D721Med (cell line): ENCODE measurements around the gene KDM4C.

ENCODE experiments used
- DNase-seq: peaks from one replicate; pipeline ENCODE4 v3.0.0; 2011; ENCODE audit warnings: low spot score; ENCODE audit not compliant: insufficient read length
- FAIRE-seq: peaks from 2 replicates; lab custom pipeline; 2011; peaks lifted over from hg19 to GRCh38; lab: Jason Lieb, UNC
- TF ChIP-seq, protein P1 (sequence below): IDR thresholded peaks from 2 replicates; pipeline ENCODE4 v1.5.1; 2012; ENCODE audit warnings: mild to moderate bottlenecking, control low read depth; ENCODE audit not compliant: insufficient read depth; ENCODE audit errors: missing control alignments

Gene KDM4C

GRCh38 chr9:6997330-6997729 is 239.6 kb downstream of the KDM4C start:
- TF ChIP-seq, protein P1, sequence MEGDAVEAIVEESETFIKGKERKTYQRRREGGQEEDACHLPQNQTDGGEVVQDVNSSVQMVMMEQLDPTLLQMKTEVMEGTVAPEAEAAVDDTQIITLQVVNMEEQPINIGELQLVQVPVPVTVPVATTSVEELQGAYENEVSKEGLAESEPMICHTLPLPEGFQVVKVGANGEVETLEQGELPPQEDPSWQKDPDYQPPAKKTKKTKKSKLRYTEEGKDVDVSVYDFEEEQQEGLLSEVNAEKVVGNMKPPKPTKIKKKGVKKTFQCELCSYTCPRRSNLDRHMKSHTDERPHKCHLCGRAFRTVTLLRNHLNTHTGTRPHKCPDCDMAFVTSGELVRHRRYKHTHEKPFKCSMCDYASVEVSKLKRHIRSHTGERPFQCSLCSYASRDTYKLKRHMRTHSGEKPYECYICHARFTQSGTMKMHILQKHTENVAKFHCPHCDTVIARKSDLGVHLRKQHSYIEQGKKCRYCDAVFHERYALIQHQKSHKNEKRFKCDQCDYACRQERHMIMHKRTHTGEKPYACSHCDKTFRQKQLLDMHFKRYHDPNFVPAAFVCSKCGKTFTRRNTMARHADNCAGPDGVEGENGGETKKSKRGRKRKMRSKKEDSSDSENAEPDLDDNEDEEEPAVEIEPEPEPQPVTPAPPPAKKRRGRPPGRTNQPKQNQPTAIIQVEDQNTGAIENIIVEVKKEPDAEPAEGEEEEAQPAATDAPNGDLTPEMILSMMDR = no peak
- FAIRE-seq (no peak), DNase-seq (no peak)

DNA sequence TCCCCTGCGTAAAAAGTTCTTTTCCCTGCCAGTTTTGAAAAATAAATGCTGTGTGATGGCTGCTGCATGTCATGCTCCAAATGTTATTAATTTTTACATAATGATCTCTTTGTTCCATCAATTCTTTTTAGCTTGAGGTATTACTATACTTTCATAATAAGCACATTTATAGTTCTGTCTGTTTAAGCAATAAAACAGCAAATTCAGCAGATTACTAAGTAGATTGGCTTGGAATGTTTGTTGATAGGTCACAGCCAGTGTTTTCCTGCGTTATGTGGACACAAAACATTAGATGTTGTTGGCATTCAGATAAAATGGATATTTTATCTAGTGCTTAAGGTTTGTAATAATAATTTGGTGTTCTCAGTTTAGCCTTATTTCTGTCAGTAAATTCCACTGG is 242.0 kb downstream of the KDM4C start:
- DNase-seq (no peak), FAIRE-seq (no peak)
- TF ChIP-seq, protein P1 = no peak

DNA sequence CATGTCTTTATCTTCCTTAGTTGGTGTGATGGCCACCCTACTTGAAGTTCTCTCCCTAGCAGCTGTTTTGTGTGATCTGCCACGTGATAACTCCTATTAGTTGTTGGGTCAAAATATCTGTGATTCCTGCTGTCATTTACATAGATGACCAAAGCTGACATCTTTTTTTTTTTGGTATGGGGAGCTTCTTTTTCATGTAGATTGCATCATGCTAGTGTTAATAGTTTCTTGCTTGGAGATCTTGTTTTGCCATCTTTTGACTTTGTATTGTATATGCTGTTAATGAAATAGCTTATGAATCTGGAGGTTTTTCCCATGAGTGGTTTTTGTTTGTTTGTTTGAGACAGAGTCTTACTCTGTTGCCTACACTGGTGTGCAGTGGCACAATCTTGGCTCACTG is 243.8 kb downstream of the KDM4C start:
- FAIRE-seq (no peak), DNase-seq (no peak)
- TF ChIP-seq, protein P1 = no peak

DNA sequence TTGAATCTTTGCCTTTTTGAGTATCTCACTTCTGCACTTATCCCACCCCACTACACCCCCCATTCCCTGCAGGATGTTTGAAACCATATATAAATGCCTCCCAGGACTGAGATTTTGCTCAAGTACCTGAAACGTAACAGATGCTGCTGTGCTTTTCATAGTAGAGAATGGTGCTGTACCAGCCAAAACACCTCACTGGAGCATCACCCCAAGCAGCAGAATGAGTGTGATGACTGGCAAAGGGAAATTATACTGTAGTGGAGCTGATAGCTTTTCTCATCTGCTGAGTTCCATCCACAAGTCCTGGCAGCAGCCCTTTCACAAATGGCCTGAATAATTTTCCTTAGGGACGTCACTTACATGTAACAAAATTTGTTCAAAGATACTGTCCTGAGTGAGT is 246.1 kb downstream of the KDM4C start:
- TF ChIP-seq, protein P1 = no peak
- no peak for FAIRE-seq
- no peak for DNase-seq

GRCh38 chr9:7006417-7006816 is 248.6 kb downstream of the KDM4C start:
- DNase-seq = no peak
- no peak for FAIRE-seq
- TF ChIP-seq, protein P1 = no peak

GRCh38 chr9:7008411-7008810 is 250.6 kb downstream of the KDM4C start:
- TF ChIP-seq, protein P1 = no peak
- DNase-seq = no peak
- no peak for FAIRE-seq

- TF ChIP-seq, protein P1 = no peak
- FAIRE-seq (no peak), DNase-seq (no peak)
These were observed 251.3 kb downstream of the KDM4C start for GRCh38 chr9:7009065-7009464.
